Activated T-cell treated with anti-CD3 and anti-CD28 coated beads, Interleukin-2, amount 50 U/mL, for 24 hours (primary cell): Measurements from ENCODE around the gene GBP1.
"Not testable (repeated sequence)": the region's sequence is repeated elsewhere in the genome, so short reads cannot be mapped to it uniquely, and the experiment has no call there.

Experiments
- DNase-seq: peaks from one replicate; pipeline ENCODE4 v3.0.0-alpha.2; 2020
- H3K27ac Mint-ChIP-seq: 2 replicates; pipeline ENCODE4 v1.8.0; 2020; ENCODE audit warnings: mild to moderate bottlenecking, mixed read lengths
- H3K27me3 Mint-ChIP-seq: 2 replicates; pipeline ENCODE4 v1.8.0; 2020; ENCODE audit warnings: mixed read lengths
- H3K36me3 Mint-ChIP-seq: 2 replicates; pipeline ENCODE4 v1.8.0; 2020; ENCODE audit warnings: low read depth, mixed read lengths
- H3K4me1 Mint-ChIP-seq: 2 replicates; pipeline ENCODE4 v1.8.0; 2020; ENCODE audit warnings: low read depth, mixed read lengths
- H3K4me3 Mint-ChIP-seq: 2 replicates; pipeline ENCODE4 v1.8.0; 2020; ENCODE audit warnings: mild to moderate bottlenecking, moderate library complexity, mixed read lengths
- H3K9me3 Mint-ChIP-seq: 2 replicates; pipeline ENCODE4 v1.8.0; 2020; ENCODE audit warnings: mixed read lengths

Gene GBP1

DNA sequence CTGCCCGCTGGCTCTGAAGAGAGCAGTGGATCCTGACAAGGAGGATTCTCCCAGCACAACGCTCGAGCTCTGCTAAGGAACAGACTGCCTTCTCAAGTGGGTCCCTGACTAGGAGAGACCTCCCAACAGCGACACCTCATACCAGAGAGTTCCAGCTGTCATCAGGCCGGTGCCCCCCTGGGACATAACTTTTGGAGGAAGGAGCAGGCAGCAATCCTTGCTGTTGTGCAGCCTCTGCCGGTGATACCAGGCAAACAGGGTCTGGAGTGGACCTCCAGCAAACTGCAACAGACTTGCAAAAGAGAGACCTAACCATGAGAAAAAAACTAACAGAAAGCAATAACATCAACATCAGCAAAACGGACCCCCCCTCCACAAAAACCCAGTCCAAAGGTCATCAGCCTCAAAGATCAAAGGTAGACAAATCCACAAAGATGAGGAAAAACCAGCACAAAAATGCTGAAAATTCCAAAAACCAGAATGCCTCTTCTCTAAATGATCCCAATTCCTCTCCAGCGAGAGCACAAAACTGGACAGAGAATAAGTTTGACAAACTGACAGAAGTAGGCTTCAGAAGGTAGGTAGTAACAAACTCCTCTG, 7.6 kb upstream of the GBP1 start:
- H3K36me3 Mint-ChIP-seq, H3K4me3 Mint-ChIP-seq: not testable (repeated sequence)

DNA sequence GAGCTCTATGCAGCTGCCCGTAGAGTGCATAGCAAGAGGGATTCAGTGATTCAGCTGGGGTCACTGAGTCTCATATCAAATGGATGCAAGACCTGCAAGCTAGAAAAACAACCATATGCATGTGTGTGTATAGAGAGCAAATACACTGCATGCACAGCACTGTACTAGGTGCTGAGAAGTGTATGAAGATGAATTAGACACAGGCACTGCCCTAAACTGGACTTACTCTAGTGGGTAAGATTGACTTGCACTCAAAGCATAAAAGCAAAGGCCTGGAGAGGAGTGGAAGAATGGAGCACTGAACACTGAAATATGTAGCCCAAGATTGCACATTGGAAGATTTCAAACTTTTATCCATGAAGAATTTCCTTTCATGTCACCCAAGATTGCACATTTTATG, 5.5 kb upstream of the GBP1 start:
- peaks cover 2% of the 10 kb centered on the region for H3K36me3 Mint-ChIP-seq
- H3K27ac Mint-ChIP-seq, result peak overlapping the region; percentile 93
- H3K27me3 Mint-ChIP-seq, result no peaks in the 10 kb centered on the region
- H3K4me1 Mint-ChIP-seq, result peaks cover 33% of the 10 kb centered on the region
- peak overlapping the region; percentile 73 for H3K4me3 Mint-ChIP-seq
- DNase-seq, result no peak
- H3K9me3 Mint-ChIP-seq, result peaks cover 13% of the 10 kb centered on the region

More for the DNA sequence above, 7.6 kb upstream of the GBP1 start:
- not testable (repeated sequence) for H3K27me3 Mint-ChIP-seq, H3K27ac Mint-ChIP-seq, DNase-seq
- H3K9me3 Mint-ChIP-seq, result peaks cover 15% of the 10 kb centered on the region
- peaks cover 28% of the 10 kb centered on the region for H3K4me1 Mint-ChIP-seq

DNA sequence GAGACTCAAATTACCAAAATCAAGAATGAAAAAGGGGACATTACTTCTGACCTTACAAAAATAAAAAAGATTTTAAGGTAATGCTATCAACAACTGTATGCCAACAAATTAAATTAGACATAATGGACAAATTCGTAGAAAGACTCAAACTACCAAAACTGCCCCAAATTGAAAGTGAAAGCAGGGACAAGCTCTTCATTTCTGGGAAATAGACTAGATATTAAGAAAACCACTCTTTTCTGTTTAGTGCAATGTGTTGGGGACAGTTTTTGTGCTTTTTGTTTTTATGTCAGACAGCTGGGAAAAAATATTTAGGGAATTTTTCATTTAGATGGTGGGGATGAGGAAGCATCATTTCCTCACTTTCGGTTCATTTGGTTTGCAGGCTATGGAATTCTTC, 4.9 kb upstream of the GBP1 start:
- Mint-ChIP-seq H3K36me3 (peaks cover 4% of the 10 kb centered on the region), H3K27ac (peak overlapping the region; percentile 93), H3K27me3 (no peaks in the 10 kb centered on the region), H3K9me3 (peaks cover 13% of the 10 kb centered on the region), H3K4me3 (peak overlapping the region; percentile 73), H3K4me1 (peaks cover 38% of the 10 kb centered on the region)
- no peak for DNase-seq

DNA sequence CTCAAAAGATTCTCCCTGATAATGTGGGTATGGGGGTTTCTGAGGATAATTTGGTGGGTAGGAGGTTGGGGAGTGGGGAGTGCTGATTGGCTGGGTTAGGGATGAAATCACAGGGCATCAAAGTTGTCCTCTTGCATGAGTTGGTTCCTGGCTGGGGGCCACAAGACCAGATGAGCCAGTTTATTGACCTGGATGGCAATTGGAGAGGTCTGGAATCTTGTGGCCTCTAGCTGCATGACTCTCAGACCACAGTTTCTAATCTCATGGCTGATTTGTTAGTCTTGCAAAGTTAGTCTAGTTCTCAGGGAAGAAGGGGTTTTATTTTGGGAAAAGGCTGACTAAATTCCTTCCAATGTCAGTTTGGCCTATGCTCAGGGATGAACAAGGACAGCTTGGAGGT, 3.3 kb upstream of the GBP1 start:
- H3K9me3 Mint-ChIP-seq, result peaks cover 3% of the 10 kb centered on the region
- H3K4me1 Mint-ChIP-seq, result peaks cover 52% of the 10 kb centered on the region
- no peak overlapping the region for H3K4me3 Mint-ChIP-seq
- H3K27me3 Mint-ChIP-seq, result no peaks in the 10 kb centered on the region
- DNase-seq, result no peak
- peak overlapping the region; percentile 4 for H3K27ac Mint-ChIP-seq
- H3K36me3 Mint-ChIP-seq, result peaks cover 17% of the 10 kb centered on the region

DNA sequence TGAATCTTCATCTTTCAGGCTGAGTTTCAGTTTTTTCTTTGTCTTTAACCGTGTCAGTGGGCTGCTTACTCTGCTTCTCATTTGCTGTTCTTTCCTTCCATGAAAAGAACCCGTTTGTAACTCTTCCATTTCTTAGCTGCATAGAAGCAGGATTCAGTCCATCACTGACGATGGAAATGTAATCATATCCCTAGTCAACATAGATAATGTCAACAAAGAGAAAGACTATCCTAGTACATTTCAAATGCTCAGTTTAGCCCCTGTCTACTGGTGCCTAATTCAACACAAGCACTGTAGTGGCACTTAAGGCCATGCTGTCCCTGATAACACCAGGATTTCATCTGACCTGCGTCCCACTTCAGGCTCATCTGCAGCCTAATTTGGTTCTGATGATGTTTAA, 376 bp downstream of the GBP1 start:
- Mint-ChIP-seq H3K4me3 (peak overlapping the region; percentile 89), H3K4me1 (peaks cover 73% of the 10 kb centered on the region)

DNA sequence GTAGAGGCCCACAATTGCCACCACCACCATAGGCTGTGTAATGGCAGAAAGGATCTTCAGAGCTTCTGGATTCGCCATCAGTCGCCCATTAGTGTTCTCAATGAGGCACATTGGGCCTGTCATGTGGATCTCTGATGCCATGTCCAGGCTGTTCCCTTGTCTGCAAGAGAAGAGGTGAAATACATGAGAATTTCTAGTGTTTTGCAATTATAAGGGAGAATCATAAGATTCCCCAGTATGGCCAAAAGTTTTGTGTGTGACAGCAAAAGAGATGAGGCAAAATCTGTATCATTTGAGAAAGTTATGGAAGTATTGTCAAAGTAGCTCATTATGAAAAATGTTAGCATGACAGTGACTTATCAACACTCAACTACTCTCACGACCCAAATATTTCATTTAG, 1.9 kb downstream of the GBP1 start:
- peaks cover 66% of the 10 kb centered on the region for H3K4me1 Mint-ChIP-seq
- H3K36me3 Mint-ChIP-seq, result peaks cover 63% of the 10 kb centered on the region
- H3K9me3 Mint-ChIP-seq, result no peaks in the 10 kb centered on the region
- no peak for DNase-seq
- H3K27ac Mint-ChIP-seq, result peak overlapping the region; percentile 98
- peak overlapping the region; percentile 89 for H3K4me3 Mint-ChIP-seq
- no peaks in the 10 kb centered on the region for H3K27me3 Mint-ChIP-seq

More for the DNA sequence above, 376 bp downstream of the GBP1 start:
- no peak for DNase-seq
- H3K27ac Mint-ChIP-seq, result peak overlapping the region; percentile 98
- peaks cover 48% of the 10 kb centered on the region for H3K36me3 Mint-ChIP-seq
- no peaks in the 10 kb centered on the region for H3K27me3 Mint-ChIP-seq
- no peaks in the 10 kb centered on the region for H3K9me3 Mint-ChIP-seq

DNA sequence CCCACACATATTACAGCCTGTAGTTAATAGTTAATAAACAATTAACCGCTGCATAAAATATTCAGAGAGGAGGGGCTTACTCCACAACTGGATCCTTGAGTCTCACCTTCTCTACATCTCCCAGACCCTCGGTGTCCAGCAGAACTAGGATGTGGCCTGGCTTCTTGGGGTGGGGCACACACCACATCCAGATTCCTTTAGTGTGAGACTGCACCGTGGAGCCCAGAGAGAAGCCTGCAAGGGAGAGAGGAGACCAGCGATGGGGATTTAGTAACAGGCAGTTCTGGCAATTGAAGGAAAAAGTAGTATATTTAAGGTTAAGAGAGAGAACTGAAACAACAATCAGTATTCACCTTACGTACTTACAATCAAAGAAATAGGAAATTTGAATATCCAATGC, 4.9 kb downstream of the GBP1 start:
- Mint-ChIP-seq H3K27me3 (no peaks in the 10 kb centered on the region), H3K36me3 (peaks cover 92% of the 10 kb centered on the region), H3K27ac (no peak overlapping the region), H3K4me1 (peaks cover 52% of the 10 kb centered on the region), H3K9me3 (no peaks in the 10 kb centered on the region), H3K4me3 (no peak overlapping the region)
- no peak for DNase-seq

DNA sequence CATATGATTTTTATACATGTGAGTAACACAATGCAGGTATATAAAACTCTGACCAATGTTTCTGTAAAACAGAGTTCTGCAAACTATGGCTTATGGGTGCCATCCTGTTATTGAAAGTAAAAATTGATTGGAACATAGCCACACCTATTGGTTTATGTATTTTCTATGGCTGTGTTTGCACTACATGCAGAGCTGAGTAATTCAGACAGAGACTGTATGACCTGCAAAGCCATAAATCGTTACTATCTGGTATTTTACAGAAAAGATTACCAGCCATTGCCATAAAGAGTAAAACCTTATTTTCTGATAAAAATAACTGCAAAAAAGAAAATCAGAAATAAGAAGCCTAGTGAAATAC, 13.1 kb downstream of the GBP1 start:
- H3K27ac Mint-ChIP-seq, result no peak overlapping the region
- no peak overlapping the region for H3K4me3 Mint-ChIP-seq
- H3K36me3 Mint-ChIP-seq, result peaks cover 92% of the 10 kb centered on the region
- no peaks in the 10 kb centered on the region for H3K9me3 Mint-ChIP-seq
- DNase-seq, result no peak
- H3K27me3 Mint-ChIP-seq, result no peaks in the 10 kb centered on the region
- peaks cover 15% of the 10 kb centered on the region for H3K4me1 Mint-ChIP-seq

DNA sequence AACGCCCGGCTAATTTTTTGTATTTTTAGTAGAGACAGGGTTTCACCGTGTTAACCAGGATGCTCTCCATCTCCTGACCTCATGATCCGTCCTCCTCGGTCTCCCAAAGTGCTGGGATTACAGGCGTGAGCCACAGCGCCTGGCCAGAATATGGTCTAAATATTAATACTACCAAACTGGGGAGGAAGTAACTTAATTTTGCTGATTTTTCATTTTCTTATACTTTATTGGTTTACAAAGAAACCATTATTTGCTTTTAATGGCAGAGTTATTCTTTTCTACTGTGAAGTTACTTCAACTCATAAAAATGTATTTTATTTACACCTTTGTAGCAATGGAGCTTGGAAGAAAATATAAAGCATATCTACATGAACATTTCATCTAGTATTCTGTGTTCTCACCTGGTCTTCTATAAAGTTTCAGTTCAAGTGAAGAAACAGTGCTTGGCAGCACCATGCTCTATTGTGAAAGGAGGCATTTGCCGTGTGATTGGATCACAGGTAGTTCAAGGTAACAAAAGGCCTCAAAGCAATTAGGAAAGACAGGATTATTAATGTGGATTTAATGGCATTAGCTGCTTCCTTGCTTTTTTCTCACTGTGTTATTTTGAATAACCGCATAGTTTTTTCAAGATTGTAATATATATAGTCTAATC, 13.6 kb downstream of the GBP1 start:
- no peak overlapping the region for H3K27ac Mint-ChIP-seq
- H3K36me3 Mint-ChIP-seq, result peaks cover 87% of the 10 kb centered on the region
- H3K4me3 Mint-ChIP-seq, result no peak overlapping the region
- peaks cover 15% of the 10 kb centered on the region for H3K4me1 Mint-ChIP-seq
- H3K27me3 Mint-ChIP-seq, result no peaks in the 10 kb centered on the region
- no peak for DNase-seq
- H3K9me3 Mint-ChIP-seq, result no peaks in the 10 kb centered on the region

DNA sequence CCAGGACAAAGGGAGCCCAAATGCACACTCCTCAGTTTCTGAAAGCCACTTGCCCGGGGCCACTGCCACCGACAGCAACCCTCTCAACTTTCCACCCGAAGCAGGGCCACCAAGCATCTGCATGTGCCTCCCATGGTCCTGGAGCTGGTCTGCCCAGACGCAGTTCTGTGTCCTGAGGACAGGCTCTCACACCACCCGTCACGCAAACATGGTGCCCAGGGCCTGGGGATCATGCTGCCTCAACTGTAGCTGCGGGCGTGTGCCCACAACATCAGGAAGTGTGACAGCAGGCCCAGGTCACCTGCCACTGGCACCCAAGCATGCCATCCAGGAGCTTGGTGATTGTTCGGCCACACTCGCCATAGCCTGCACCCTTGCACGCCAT, 14.4 kb downstream of the GBP1 start:
- peaks cover 79% of the 10 kb centered on the region for H3K36me3 Mint-ChIP-seq
- no peak for DNase-seq
- no peaks in the 10 kb centered on the region for H3K27me3 Mint-ChIP-seq
- H3K4me1 Mint-ChIP-seq, result peaks cover 15% of the 10 kb centered on the region
- no peak overlapping the region for H3K27ac Mint-ChIP-seq
- no peak overlapping the region for H3K4me3 Mint-ChIP-seq
- H3K9me3 Mint-ChIP-seq, result no peaks in the 10 kb centered on the region

DNA sequence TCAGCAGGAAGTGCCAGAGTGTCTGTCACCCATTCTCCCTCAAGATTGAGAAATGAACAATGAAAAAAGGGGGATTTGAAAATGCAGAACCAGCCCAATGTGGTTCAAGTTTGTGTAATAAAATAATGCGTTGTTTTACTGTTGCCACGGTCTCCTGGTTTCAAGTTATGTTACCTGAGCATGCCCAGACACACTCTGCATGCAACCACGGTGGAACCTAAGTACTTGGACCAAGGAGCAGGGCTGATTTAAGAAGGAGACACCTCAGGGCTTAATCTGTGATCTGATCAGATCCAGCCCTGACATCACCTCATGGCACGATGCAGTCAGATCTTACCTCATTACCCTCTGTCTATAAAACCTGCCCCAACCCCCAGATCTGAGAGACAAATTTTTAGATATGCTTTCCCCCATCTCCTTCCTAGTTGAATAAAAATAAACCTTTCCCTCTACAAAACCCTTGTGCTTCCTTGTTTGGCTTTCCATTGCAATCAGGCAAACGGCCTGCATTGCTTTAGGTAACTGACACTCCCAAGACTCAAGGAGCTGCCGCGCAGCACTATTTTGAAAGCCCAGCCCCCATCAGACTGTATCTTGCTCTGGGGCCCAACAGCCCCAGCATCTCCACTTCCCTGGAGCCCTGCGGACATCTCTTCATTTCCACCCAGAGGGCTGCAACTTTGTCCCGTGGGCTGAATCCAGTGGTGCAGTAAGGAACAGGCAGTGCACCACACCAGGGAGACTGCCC, 14.9 kb downstream of the GBP1 start:
- H3K36me3 Mint-ChIP-seq, result peaks cover 73% of the 10 kb centered on the region
- not testable (repeated sequence) for H3K4me3 Mint-ChIP-seq, H3K27me3 Mint-ChIP-seq, DNase-seq, H3K27ac Mint-ChIP-seq, H3K9me3 Mint-ChIP-seq
- H3K4me1 Mint-ChIP-seq, result peaks cover 15% of the 10 kb centered on the region

DNA sequence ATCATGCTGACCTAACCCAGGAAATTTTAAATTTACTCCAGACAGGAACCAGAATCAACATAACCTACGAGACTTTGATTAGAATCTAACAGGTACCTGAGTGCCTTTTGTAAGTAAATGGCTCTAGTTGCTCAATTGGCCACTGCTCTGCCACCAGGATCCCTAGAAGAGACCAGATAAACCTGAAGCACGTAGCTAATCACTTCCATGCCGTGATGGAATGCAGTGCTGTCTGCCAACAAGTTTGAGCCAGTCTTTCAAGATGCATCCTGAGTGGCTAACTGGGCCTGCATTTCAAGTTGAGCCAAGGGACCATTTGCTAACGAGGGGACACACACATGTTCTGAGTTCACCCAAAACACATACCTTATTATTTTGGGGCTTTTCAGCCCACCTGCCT, 15.8 kb downstream of the GBP1 start:
- not testable (repeated sequence) for H3K27me3 Mint-ChIP-seq, H3K27ac Mint-ChIP-seq, H3K4me3 Mint-ChIP-seq, H3K9me3 Mint-ChIP-seq, DNase-seq
- Mint-ChIP-seq H3K36me3 (peaks cover 70% of the 10 kb centered on the region), H3K4me1 (peaks cover 17% of the 10 kb centered on the region)

DNA sequence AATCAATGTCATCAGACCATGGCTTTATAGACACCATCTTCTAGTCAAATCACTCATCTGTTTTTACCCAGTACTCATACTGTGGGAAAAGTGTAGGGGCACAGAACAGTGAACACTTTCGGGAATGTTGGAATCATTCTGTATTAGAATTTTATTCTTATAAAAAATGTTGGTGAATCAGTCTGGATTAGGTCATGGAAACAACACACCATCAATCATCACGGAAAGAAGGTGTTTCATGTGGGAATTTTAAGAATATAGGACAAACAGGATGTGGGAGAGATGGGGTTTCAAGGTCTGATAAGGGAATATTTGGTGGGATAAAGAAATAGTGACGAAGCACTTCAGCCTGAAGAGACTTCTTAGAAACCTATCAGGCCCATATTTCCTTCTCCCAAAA, 17.3 kb downstream of the GBP1 start:
- DNase-seq, result no peak
- Mint-ChIP-seq H3K27me3 (no peaks in the 10 kb centered on the region), H3K9me3 (peaks cover 8% of the 10 kb centered on the region), H3K4me1 (peaks cover 17% of the 10 kb centered on the region), H3K27ac (no peak overlapping the region), H3K4me3 (no peak overlapping the region), H3K36me3 (peaks cover 68% of the 10 kb centered on the region)

DNA sequence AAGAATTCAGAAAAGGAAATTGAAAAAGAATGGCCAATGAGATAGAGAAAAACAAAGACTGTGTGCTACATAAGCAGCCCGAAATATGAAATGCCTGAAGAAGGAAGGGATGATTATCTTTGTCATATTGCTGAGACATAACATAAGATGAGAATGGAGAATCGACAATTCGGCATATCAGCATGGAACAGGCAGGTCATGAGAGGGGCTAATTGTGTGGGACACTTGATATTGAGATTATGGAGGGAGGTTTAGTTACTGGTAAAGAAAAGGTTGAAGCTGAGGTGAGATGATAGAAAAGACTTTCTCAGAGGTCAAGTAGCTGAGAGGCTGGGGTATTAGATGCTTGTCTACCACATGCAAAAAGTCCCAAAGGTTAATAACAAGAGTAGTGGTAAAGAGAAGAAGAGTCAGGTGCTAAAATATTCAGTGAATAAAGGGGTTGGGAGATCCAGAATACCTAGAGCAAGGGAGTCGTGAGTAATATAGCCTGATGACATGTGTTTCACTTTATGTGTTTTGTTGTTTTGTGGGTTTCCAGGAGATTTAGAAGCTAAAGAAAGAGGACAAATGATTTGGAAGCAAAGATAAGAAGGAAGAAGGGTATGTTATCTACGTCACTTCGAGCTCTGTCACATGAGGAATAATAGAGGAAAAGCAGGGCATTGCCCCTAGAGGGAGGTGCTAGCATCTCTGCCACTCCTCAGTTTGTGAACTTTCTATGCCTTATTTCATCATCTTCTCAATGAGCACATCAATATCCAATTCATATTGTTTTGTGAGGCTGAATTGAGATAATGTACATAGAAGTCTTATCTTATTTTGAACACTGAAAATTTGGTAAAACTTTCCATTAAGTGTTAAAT, 18.5 kb downstream of the GBP1 start:
- not testable (repeated sequence) for H3K4me3 Mint-ChIP-seq, DNase-seq, H3K27ac Mint-ChIP-seq, H3K27me3 Mint-ChIP-seq
- Mint-ChIP-seq H3K9me3 (peaks cover 13% of the 10 kb centered on the region), H3K4me1 (peaks cover 23% of the 10 kb centered on the region), H3K36me3 (peaks cover 66% of the 10 kb centered on the region)
